H7 (cell line): ENCODE measurements around the gene RAB40B. TPM values are rescaled to one million over a fixed set of nuclear protein-coding genes. Genes with fewer than 3 reads are reported as not detected.
"Not testable (repeated sequence)": the region's sequence is repeated elsewhere in the genome, so short reads cannot be mapped to it uniquely, and the experiment has no call there.

ENCODE experiments used
- DNase-seq: peaks from one replicate; pipeline ENCODE4 v3.0.0; 2012
- H3K27me3 ChIP-seq: 2 replicates; pipeline ENCODE4 v1.6.0; 2011; ENCODE audit warnings: mild to moderate bottlenecking, low read length; ENCODE audit not compliant: control insufficient read depth, insufficient read depth
- H3K36me3 ChIP-seq: replicated peaks from 2 replicates; pipeline ENCODE4 v1.5.1; 2011; ENCODE audit warnings: low read length; ENCODE audit not compliant: control insufficient read depth, insufficient read depth
- H3K4me3 ChIP-seq: 2 replicates; pipeline ENCODE4 v1.5.1; 2011; ENCODE audit warnings: low read depth, mild to moderate bottlenecking, control low read depth, low read length, moderate library complexity; ENCODE audit not compliant: insufficient read depth
- total RNA-seq: library from RNA; depleted of rRNA; stranded (reverse); fragments of >200 nt; shearing (Covaris generic); gene quantifications from 2 replicates; pipeline ENCODE4 v1.2.3, GENCODE V29; 2014

The RAB40B gene
- total RNA-seq, 1 experiment from 2014 or later: 1.7 TPM

GRCh38 chr17:82661717-82662683 lies 36.5 kb downstream of the RAB40B start:
- Histone ChIP-seq H3K27me3 (no peaks in the 10 kb centered on the region), H3K36me3 (no peaks in the 10 kb centered on the region), H3K4me3 (no peak overlapping the region)
- DNase-seq: no peak

- DNase-seq: no peak
- H3K36me3 ChIP-seq: no peaks in the 10 kb centered on the region
- H3K27me3 ChIP-seq: no peaks in the 10 kb centered on the region
These were observed 38.6 kb downstream of the RAB40B start for GRCh38 chr17:82659886-82660285.

GRCh38 chr17:82658796-82659452 lies 39.6 kb downstream of the RAB40B start:
- Histone ChIP-seq H3K4me3 (no peak overlapping the region), H3K36me3 (no peaks in the 10 kb centered on the region), H3K27me3 (no peaks in the 10 kb centered on the region)
- no peak for DNase-seq

More at GRCh38 chr17:82659886-82660285, 38.6 kb downstream of the RAB40B start:
- H3K4me3 ChIP-seq: no peak overlapping the region

GRCh38 chr17:82658331-82658730 lies 40.2 kb downstream of the RAB40B start:
- H3K27me3 ChIP-seq: no peaks in the 10 kb centered on the region
- H3K36me3 ChIP-seq: no peaks in the 10 kb centered on the region
- DNase-seq: no peak
- no peak overlapping the region for H3K4me3 ChIP-seq

- no peak for DNase-seq
These were observed 40.6 kb downstream of the RAB40B start for GRCh38 chr17:82657926-82658325.

GRCh38 chr17:82656266-82656665 lies 42.2 kb downstream of the RAB40B start:
- Histone ChIP-seq H3K36me3 (no peaks in the 10 kb centered on the region), H3K4me3 (no peak overlapping the region), H3K27me3 (no peaks in the 10 kb centered on the region)
- DNase-seq: no peak

More at GRCh38 chr17:82657926-82658325, 40.6 kb downstream of the RAB40B start:
- H3K36me3 ChIP-seq: no peaks in the 10 kb centered on the region
- H3K27me3 ChIP-seq: no peaks in the 10 kb centered on the region
- no peak overlapping the region for H3K4me3 ChIP-seq

GRCh38 chr17:82655523-82655922 lies 43.0 kb downstream of the RAB40B start:
- Histone ChIP-seq H3K4me3 (no peak overlapping the region), H3K36me3 (no peaks in the 10 kb centered on the region), H3K27me3 (no peaks in the 10 kb centered on the region)
- no peak for DNase-seq

GRCh38 chr17:82655038-82655479 lies 43.4 kb downstream of the RAB40B start:
- no peak for DNase-seq
- no peaks in the 10 kb centered on the region for H3K36me3 ChIP-seq

GRCh38 chr17:82654611-82655010 lies 43.9 kb downstream of the RAB40B start:
- not testable (repeated sequence) for H3K4me3 ChIP-seq, H3K36me3 ChIP-seq, H3K27me3 ChIP-seq, DNase-seq

More at GRCh38 chr17:82655038-82655479, 43.4 kb downstream of the RAB40B start:
- no peak overlapping the region for H3K4me3 ChIP-seq
- H3K27me3 ChIP-seq: no peaks in the 10 kb centered on the region

GRCh38 chr17:82653651-82654528 lies 44.6 kb downstream of the RAB40B start:
- H3K36me3 ChIP-seq: no peaks in the 10 kb centered on the region
- no peaks in the 10 kb centered on the region for H3K27me3 ChIP-seq

GRCh38 chr17:82650723-82651122 lies 47.8 kb downstream of the RAB40B start:
- DNase-seq: no peak
- no peaks in the 10 kb centered on the region for H3K27me3 ChIP-seq
- no peaks in the 10 kb centered on the region for H3K36me3 ChIP-seq
- no peak overlapping the region for H3K4me3 ChIP-seq

More at GRCh38 chr17:82653651-82654528, 44.6 kb downstream of the RAB40B start:
- DNase-seq: no peak
- H3K4me3 ChIP-seq: no peak overlapping the region

- no peaks in the 10 kb centered on the region for H3K36me3 ChIP-seq
- no peak overlapping the region for H3K4me3 ChIP-seq
- DNase-seq: peak; percentile 56
- H3K27me3 ChIP-seq: no peaks in the 10 kb centered on the region
These were observed 48.8 kb downstream of the RAB40B start for GRCh38 chr17:82649501-82650261.

- Histone ChIP-seq H3K36me3 (peaks cover 6% of the 10 kb centered on the region), H3K27me3 (no peaks in the 10 kb centered on the region), H3K4me3 (peak overlapping the region; percentile 43)
- DNase-seq: peak; percentile 93
These were observed 49.7 kb downstream of the RAB40B start for GRCh38 chr17:82648742-82649331.
